ENCODE results near the gene KHNYN.
A peak's percentile ranks its signal among the peaks of the same experiment; 100 is the strongest.
"Not testable (repeated sequence)": the region's sequence is repeated elsewhere in the genome, so short reads cannot be mapped to it uniquely, and the experiment has no call there.

KHNYN gene

DNA sequence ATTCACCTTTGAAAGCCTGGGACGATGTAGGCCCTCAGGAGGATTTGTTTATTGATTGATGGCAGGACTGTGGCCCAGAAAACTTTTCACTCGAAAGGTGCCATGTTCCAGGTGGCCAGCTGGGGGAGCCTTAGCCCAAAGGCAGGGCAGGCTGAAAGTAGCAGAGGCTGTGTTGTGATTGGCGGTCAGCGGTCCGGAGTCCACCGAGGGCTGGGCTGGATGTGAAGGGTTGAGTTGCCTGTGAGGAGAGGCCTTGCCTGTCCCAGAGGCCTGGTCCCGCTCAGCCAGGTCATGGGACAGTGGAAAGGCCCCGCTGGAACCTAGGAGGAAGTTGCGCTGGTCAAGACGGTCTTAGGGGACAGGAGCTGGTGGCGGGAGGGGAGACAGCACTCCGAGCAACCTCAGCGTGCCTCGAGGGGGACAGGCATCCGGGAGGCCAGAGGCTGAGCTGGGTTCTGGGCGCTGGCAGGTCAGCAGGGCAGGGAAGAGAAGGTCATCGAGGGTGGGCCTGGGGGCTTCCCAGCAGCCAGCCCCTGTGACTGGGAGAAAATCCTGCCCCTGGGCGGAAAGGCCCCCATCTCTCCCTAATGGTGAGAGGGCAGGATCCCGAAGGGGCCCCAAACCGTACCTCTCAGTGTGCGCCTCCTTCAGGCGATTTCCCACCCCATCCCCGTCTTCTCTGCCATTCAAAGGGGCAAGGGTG lies 52.0 kb downstream of the KHNYN start:
- Histone ChIP-seq H3K9me3 (ENCODE audit: control insufficient read depth, insufficient read depth, low read length) (no peaks in the 10 kb centered on the region), H3K4me1 (ENCODE audit: insufficient read depth, low read length) (no peaks in the 10 kb centered on the region; the same call in 1 of the 2 replicates), H3K9ac (ENCODE audit: low read depth, low read length) (0 out of 2 replicates have a peak overlapping the region, but pooled peaks have one; percentile 11), H3K36me3 (ENCODE audit: insufficient read depth, low read length) (peaks cover 3% of the 10 kb centered on the region; the same call in 1 of the 2 replicates)

DNA sequence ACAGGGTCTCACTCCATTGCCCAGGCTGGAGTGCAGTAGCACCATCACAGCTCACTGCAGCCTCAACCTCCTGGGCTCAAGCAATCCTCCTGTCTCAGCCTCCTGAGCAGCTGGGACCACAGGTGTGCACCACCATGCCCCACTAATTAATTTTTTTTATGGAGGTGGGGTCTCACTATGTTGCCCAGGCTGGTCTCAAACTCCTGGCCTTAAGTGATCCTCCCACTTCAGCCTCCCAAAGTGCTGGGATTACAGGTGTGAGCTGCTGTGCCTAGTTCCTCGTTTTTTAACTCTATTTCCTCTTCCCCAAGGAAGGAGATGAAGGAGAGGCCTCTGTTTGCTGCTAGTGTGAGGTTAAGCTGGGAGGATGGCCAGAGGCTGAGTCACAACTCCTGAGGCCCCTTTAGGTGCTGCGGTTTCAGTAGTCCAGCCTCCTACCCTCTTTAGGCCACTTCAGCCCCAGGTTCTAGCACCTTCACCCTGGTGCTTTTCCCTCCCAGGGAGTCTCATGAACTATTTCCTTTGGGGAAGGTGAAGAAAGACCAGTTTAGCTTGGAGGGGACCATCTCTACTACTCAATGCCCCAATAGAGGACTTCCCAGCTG lies 53.0 kb downstream of the KHNYN start:
- not testable (repeated sequence) for H3K9ac ChIP-seq (ENCODE audit: low read depth, low read length); H3K9me3 ChIP-seq (ENCODE audit: control insufficient read depth, insufficient read depth, low read length); H3K4me1 ChIP-seq (ENCODE audit: insufficient read depth, low read length); H3K36me3 ChIP-seq (ENCODE audit: insufficient read depth, low read length)

DNA sequence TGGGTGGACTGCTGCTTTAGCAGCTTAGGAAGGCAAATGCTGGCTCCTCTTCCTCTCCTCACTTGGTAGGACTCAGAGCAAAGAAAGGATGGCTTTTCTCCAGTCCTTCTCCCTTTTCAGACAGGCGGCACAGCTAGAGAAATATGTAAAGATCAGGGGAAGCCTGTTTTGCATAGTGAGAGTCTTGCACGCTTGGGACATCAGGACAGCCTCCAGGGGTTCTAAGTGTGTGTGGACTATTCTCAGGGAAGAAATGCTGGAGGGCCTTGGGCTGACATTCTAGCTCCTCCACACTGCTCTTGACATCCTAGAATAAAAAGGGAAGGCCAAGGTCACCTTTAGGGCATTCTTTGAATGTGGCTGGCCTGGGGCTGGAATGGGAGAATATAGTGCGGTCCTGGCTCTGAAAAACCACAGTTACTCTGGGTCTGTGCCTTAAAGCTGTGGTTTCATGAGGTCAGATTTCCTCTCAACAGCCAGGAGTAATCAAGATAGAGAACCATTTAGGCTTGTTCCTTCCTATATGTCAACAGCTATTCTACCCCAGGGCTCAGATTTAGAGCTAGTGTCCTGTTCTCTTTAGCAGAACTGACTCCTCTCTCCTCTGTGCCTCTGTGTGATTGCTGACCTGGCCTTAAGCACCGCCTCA lies 54.0 kb downstream of the KHNYN start:
- H3K9ac ChIP-seq (ENCODE audit: low read depth, low read length), result no peak overlapping the region
- H3K9me3 ChIP-seq (ENCODE audit: control insufficient read depth, insufficient read depth, low read length), result no peaks in the 10 kb centered on the region
- H3K36me3 ChIP-seq (ENCODE audit: insufficient read depth, low read length), result no peaks in the 10 kb centered on the region
- no peaks in the 10 kb centered on the region; the same call in 1 of the 2 replicates for H3K4me1 ChIP-seq (ENCODE audit: insufficient read depth, low read length)

All from ES-I3 (cell line).